GM21381 (cell line): Measurements from ENCODE around the gene TPK1.
"Not testable (repeated sequence)": the region's sequence is repeated elsewhere in the genome, so short reads cannot be mapped to it uniquely, and the experiment has no call there.

Experiments
- ATAC-seq: cut with Tn5 transposase; IDR thresholded peaks from one replicate; pipeline ENCODE4 v1.9.1; 2021; ENCODE audit warnings: mild to moderate bottlenecking, moderate library complexity; ENCODE audit not compliant: unreplicated experiment

Gene TPK1

DNA sequence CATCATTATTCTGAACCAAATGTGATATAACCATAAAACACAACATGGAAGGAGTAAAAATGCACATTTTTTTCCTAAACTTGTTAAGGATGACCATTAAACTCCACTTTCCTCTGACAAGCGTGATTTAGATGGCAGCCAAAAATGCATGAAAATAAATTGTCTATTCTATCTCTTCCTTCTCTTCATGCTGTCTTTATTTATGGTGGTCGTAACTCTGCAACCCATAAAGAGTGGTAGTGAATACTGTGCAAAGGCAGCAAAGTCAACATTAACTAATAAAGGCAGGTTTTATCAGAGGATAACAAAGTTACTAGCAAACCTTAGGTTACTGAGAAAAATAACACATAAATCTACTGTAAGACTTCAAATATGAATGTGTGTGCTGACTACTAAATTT lies 106.6 kb downstream of the TPK1 start:
- no peak for ATAC-seq

DNA sequence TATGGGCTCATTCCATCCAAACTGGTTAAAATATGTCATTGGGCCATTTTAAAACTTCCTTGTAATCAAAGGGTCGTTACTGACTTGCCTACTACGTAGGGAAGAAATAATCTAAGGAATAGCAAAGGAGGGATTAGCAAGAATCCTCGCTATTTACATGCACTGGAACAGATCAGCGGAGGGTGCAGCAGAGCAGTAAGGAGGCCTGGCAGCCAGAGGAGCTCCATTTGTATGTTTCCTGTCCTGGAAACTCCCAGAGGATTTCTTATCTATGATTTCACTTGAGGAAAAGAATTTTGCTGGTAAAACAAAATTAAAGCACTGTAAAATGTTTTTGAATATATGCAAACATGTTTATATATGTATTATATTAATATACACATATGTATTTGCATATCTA lies 107.3 kb downstream of the TPK1 start:
- ATAC-seq = no peak

DNA sequence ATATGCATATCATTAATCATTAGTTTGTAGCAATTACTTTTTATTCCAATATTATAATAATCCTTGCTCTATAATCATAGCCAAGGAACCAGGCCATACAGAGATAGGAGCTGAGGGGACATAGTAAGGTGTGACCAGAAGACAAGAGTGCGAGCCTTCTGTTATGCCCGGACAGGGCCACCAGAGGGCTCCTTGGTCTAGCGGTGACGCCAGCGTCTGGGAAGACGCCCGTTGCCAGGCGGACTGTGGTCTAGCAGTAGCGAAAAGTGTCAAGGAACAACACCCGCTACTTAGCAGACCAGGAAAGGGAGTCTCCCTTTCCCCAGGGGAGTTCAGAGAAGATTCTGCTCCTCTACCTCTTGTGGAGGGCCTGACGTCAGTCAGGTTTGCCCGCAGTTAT lies 109.0 kb downstream of the TPK1 start:
- not testable (repeated sequence) for ATAC-seq

DNA sequence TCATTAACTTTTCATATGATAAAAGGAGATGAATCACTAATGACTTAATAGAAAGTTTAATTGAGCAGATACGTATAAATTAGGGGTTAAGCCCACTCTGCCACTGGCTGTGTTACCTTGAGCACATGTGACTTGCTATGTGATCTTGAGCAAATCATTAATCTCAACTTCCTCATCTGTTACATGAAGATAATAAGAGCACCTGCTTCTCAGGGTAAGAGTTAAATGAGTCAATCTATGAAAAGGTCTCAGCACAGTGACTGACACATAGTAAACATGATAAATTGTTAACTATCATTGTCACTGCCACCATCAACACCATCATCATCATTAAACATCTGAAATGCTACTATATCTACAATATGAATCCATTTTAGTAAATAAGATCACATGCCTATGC lies 110.8 kb downstream of the TPK1 start:
- ATAC-seq = peak; percentile 99

GRCh38 chr7:144723301-144723700 lies 112.6 kb downstream of the TPK1 start:
- no peak for ATAC-seq

GRCh38 chr7:144720710-144721109 lies 115.1 kb downstream of the TPK1 start:
- no peak for ATAC-seq

DNA sequence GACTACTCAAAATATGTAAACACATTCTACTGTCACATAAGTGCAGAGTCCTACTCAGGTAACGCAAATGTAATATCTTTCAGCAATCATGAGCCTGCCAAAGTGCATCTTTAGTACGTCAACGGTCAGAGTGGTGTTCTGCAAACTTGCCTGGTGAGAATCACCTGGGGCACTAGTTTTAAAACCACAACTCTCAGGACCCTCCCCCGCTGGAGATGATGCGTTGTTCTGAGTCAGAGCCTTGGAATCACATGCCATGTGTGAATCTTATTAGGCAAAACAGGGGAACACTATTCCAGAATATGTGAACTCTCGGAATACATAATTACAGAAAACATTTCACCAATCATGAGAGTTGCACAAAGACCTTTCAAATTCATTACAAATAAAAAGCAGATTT lies 115.7 kb downstream of the TPK1 start:
- no peak for ATAC-seq

DNA sequence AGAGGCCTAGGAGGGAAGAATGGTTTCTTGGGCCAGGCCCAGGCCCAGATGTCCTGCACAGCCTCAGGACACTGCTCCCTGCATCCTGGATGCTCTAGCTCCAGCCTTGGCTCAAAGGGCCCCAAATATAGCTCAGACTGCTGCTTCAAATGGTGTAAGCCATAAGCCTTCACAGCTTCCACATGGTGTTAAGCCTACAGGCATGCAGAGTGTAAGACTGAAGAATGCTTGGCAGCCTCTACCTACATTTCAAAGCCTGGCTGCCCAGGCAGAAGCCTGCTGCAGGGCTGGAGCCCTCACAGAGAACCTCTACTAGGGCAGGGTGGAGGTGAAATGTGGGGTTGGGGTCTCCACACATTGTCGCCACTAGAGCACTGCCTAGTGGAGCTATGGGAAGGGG lies 118.1 kb downstream of the TPK1 start:
- no peak for ATAC-seq

DNA sequence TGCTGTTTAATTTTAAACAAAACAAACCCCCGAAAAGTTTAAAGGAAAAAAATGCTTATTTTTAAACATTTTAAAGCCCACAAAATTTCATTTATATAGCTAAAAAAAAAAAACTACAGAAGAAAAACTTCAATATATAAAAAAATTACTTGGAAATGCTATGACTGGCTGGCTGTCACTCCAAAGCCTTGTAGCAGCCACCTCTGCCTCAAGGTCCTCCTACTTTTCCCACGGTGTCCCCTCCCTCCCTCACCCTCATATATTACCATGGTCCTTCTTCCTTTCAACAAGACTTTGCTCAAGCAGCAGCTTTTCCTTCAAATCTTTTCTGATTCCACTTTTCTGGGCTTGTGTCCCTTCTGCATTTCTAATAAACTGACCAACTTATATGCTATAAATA lies 122.0 kb downstream of the TPK1 start:
- ATAC-seq = no peak

GRCh38 chr7:144710791-144711190 lies 125.1 kb downstream of the TPK1 start:
- no peak for ATAC-seq

DNA sequence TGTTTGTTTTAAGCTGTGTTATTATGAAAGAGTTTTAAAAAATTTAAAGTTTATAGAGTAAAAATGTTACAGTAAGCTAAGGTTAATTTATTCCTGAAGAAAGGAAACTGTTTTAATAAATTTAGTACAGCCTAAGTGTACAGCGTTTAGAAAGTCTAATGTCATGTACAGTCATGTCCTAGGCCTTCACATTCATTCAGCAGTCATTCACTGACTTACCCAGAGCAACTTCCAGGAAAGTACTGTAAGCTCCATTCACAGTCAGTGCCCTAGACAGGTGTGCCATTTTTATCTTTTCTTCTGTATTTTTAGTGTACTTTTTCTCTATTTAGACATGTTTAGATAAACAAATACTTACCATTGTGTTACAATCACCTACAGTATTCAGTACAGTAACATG lies 126.8 kb downstream of the TPK1 start:
- no peak for ATAC-seq

DNA sequence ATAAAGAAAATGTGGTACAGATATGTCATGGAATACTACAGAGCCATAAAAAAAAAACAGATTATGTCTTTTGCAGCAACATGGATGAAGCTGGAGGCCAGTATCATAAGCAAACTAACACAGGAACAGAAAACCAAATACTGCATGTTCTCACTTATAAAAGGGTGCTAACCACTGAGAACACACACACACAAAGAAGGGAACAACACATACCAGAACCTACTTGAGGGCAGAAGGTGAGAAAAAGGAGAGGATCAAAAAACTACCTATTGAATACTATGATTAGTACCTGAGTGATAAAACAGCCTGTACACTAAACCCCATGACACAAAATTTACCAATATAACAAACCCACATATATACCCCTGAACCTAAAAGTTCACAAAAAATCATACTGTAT lies 144.6 kb downstream of the TPK1 start:
- no peak for ATAC-seq

GRCh38 chr7:144682581-144683280 lies 153.1 kb downstream of the TPK1 start:
- ATAC-seq = no peak

GRCh38 chr7:144676492-144676891 lies 159.4 kb downstream of the TPK1 start:
- ATAC-seq = no peak

DNA sequence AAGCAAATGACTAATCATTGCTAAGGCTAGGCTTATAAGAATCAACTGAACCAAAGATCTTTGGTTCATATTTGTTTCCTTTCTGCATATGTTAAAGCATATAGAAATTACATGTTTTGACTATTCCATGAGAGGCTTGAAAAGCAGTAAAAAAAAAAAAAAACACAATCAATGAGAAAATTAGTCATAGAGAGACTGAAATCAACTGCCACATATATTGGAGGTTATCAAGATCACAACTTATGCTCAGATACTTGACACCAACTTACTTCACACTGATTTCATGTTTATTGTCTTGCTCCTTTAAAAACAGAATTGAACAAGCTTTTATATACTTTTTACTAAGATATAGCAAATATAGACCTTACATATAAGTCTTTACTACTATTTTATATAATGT lies 161.3 kb downstream of the TPK1 start:
- ATAC-seq = no peak

DNA sequence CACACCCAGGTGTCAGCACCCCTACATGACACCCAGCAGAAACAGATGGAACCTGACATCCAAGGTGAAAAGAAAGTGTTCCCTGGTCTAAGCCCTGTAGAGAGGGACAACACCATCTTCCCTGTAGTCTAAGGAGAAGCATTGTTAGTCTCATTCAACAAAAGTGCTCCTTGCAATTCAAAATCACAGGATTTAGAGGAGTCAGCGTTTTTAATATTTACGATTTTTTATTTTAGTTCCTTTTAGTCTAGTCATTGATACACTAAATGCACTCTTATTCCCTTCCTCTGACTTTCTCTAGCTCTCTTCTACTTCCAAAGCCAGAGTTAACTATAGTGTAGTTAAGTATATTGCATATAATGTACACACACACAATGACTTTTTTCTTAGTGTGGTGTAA lies 163.0 kb downstream of the TPK1 start:
- no peak for ATAC-seq

DNA sequence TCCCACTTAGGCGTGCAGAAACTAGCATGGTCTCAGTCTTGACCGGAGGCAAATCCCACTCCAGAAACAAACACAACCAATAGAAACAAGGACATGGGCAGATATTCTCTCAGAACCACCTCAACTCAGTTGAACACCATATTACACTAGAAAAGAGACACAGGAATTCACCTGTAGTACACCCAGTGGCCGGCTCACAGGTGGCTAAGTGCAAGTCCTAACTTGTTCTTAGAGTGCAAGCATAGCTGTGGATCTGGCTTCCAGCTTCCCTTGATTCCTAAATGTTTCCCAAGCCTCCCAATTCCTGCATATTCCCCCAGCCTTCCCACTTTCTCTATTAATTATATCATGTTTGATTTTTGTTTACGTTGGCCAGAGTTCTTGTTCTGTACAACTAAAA lies 164.4 kb downstream of the TPK1 start:
- no peak for ATAC-seq

- no peak for ATAC-seq
Measured at GRCh38 chr7:144670218-144670617, 165.6 kb downstream of the TPK1 start.

- ATAC-seq = no peak
Measured at GRCh38 chr7:144668503-144668902, 167.3 kb downstream of the TPK1 start.

GRCh38 chr7:144665689-144666381 lies 170.0 kb downstream of the TPK1 start:
- ATAC-seq = no peak

GRCh38 chr7:144659211-144659610 lies 176.6 kb downstream of the TPK1 start:
- no peak for ATAC-seq

DNA sequence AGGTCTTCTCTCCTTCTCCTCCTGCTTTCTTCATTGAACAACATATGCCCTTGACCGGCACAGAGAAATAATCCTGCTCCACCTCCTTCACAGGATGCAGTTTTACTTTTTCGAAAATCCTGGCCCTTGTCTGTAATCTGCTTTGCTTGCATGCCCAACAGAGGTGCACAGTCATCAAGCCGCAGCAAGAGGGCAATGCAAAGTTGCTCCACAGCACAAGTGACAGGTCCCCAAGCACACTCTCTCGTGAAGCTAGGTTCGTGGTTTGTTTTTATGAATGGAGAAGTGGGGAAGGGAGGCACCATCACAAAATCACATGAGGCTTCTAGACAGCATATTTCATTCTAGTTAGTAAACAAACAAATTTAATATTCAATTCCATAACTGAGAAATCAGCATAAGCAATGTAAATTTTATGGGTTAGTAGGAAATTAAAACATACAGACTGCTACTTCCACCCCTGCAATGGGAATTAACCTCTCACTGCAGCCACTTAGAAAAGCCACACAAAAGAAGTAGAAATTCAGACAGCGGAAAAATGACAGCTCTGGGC lies 178.8 kb downstream of the TPK1 start:
- no peak for ATAC-seq
